ENCODE data around the gene COL12A1. TPM values are rescaled to one million over a fixed set of nuclear protein-coding genes. Genes with fewer than 3 reads are reported as not detected.

Gene COL12A1
- polyA plus RNA-seq, 1 donor (not counting 4 experiments of a cell fraction or from before 2014, with no cell fraction given), result 96.9 TPM

GRCh38 chr6:75210885-75211739 lies 5.3 kb upstream of the COL12A1 start:
- Histone ChIP-seq H3K36me3 (ENCODE audit: control insufficient read depth in 2 of 2, extremely low read depth in 1 of 2, insufficient read depth in 2 of 2, low read length in 2 of 2) (no peaks in the 10 kb centered on the region), H3K9ac (ENCODE audit: control insufficient read depth, extremely low read depth, insufficient read depth, low read length) (no peak overlapping the region), H3K79me2 (ENCODE audit: control insufficient read depth, insufficient read depth, low read length) (no peaks in the 10 kb centered on the region), H3K27me3 (ENCODE audit: control insufficient read depth, extremely low read depth, insufficient read depth, low read length) (no peaks in the 10 kb centered on the region), H3K9me1 (ENCODE audit: control insufficient read depth, extremely low read depth, insufficient read depth, low read length) (no peaks in the 10 kb centered on the region), H3K9me3 (ENCODE audit: control insufficient read depth, low read depth, low read length) (no peaks in the 10 kb centered on the region), H2AFZ (ENCODE audit: control insufficient read depth, low read length) (no peak overlapping the region), H3K4me2 (ENCODE audit: control insufficient read depth, extremely low read depth, insufficient read depth, low read depth, low read length) (no peak overlapping the region), H3K27ac (ENCODE audit: control insufficient read depth, insufficient read depth, low read length) (no peak overlapping the region), H3K4me3 (ENCODE audit: control insufficient read depth in 2 of 3, extremely low read depth in 1 of 3, insufficient read depth in 2 of 3, low read depth in 1 of 3, low read length in 3 of 3) (no peak overlapping the region), H4K20me1 (ENCODE audit: control insufficient read depth, extremely low read depth, insufficient read depth, low read length) (no peaks in the 10 kb centered on the region), H3K4me1 (ENCODE audit: control insufficient read depth, extremely low read depth, insufficient read depth, low read length) (peaks cover 18% of the 10 kb centered on the region)
- peak; percentile 13 for FAIRE-seq
- TF ChIP-seq EZH2 (IDR thresholded peaks at IDR 0.05; ENCODE audit: low read length), result no peak
- TF ChIP-seq, protein P1, sequence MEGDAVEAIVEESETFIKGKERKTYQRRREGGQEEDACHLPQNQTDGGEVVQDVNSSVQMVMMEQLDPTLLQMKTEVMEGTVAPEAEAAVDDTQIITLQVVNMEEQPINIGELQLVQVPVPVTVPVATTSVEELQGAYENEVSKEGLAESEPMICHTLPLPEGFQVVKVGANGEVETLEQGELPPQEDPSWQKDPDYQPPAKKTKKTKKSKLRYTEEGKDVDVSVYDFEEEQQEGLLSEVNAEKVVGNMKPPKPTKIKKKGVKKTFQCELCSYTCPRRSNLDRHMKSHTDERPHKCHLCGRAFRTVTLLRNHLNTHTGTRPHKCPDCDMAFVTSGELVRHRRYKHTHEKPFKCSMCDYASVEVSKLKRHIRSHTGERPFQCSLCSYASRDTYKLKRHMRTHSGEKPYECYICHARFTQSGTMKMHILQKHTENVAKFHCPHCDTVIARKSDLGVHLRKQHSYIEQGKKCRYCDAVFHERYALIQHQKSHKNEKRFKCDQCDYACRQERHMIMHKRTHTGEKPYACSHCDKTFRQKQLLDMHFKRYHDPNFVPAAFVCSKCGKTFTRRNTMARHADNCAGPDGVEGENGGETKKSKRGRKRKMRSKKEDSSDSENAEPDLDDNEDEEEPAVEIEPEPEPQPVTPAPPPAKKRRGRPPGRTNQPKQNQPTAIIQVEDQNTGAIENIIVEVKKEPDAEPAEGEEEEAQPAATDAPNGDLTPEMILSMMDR (optimal IDR thresholded peaks at IDR 0.05 in 1 of 3, IDR thresholded peaks at IDR 0.05 in 1 of 3, conservative IDR thresholded peaks at IDR 0.05 in 1 of 3; ENCODE audit: extremely low read depth in 1 of 3, insufficient read depth in 2 of 3, low read length in 3 of 3), result peak in 2 of 3 experiments; percentile 59 to 67
- no peak for DNase-seq (ENCODE audit: low read depth, low spot score)
- dilution Hi-C loops (cut with MboI; ENCODE audit: extremely low pct_ligation_motif_present, low sequenced_read_pairs), result no loop called here

DNA sequence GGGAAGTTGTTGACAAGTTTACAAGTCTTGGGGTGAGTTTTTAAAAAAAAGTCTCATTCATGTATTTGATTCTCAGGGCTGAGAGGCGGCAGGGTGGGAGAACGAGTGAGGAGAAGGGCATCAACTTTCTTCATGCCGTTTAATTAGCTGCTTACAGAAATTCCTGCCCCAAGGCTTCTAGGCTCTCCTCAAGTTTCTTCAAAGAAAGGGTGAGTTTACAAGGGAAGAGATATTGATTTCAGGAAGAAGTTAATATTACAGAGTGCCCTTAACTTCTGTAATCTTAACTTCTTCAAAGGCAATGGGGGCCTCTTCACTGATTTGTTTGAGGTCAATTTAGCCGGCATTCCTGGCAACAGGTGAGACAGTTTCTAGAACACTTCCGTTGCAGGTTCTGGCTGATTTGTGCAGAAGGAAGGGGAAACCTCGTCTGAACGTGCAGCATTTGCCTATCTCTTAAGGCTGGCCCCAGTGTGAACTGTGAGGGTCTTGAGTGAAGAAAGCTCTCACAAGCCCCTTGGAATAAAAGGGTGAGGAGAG lies 3.4 kb upstream of the COL12A1 start:
- FAIRE-seq (no peak), DNase-seq (ENCODE audit: low read depth, low spot score) (no peak)
- H3K4me3 ChIP-seq (ENCODE audit: control insufficient read depth in 2 of 3, extremely low read depth in 1 of 3, insufficient read depth in 2 of 3, low read depth in 1 of 3, low read length in 3 of 3), result no peak overlapping the region
- no peaks in the 10 kb centered on the region for H3K36me3 ChIP-seq (ENCODE audit: control insufficient read depth in 2 of 2, extremely low read depth in 1 of 2, insufficient read depth in 2 of 2, low read length in 2 of 2)
- peaks cover 12% of the 10 kb centered on the region for H3K79me2 ChIP-seq (ENCODE audit: control insufficient read depth, insufficient read depth, low read length)
- dilution Hi-C loops (cut with MboI; ENCODE audit: extremely low pct_ligation_motif_present, low sequenced_read_pairs), result no loop called here
- H3K27ac ChIP-seq (ENCODE audit: control insufficient read depth, insufficient read depth, low read length), result no peak overlapping the region
- TF ChIP-seq, protein P1 (optimal IDR thresholded peaks at IDR 0.05 in 1 of 3, IDR thresholded peaks at IDR 0.05 in 1 of 3, conservative IDR thresholded peaks at IDR 0.05 in 1 of 3; ENCODE audit: extremely low read depth in 1 of 3, insufficient read depth in 2 of 3, low read length in 3 of 3), result no peak
- no peak for TF ChIP-seq EZH2 (IDR thresholded peaks at IDR 0.05; ENCODE audit: low read length)
- H4K20me1 ChIP-seq (ENCODE audit: control insufficient read depth, extremely low read depth, insufficient read depth, low read length), result no peaks in the 10 kb centered on the region
- H3K9ac ChIP-seq (ENCODE audit: control insufficient read depth, extremely low read depth, insufficient read depth, low read length), result no peak overlapping the region
- no peaks in the 10 kb centered on the region for H3K9me3 ChIP-seq (ENCODE audit: control insufficient read depth, low read depth, low read length)
- peaks cover 9% of the 10 kb centered on the region for H3K4me1 ChIP-seq (ENCODE audit: control insufficient read depth, extremely low read depth, insufficient read depth, low read length)
- H3K27me3 ChIP-seq (ENCODE audit: control insufficient read depth, extremely low read depth, insufficient read depth, low read length), result no peaks in the 10 kb centered on the region
- H3K4me2 ChIP-seq (ENCODE audit: control insufficient read depth, extremely low read depth, insufficient read depth, low read depth, low read length), result no peak overlapping the region
- no peaks in the 10 kb centered on the region for H3K9me1 ChIP-seq (ENCODE audit: control insufficient read depth, extremely low read depth, insufficient read depth, low read length)
- H2AFZ ChIP-seq (ENCODE audit: control insufficient read depth, low read length), result no peak overlapping the region

All from keratinocyte (primary cell).